NK-92 (cell line): Measurements from ENCODE around the gene CDH26.
"Not testable (repeated sequence)": the region's sequence is repeated elsewhere in the genome, so short reads cannot be mapped to it uniquely, and the experiment has no call there.

Experiments used
- DNase-seq: peaks from one replicate; lab custom pipeline; 2025; ENCODE audit not compliant: unreplicated experiment; lab: John Stamatoyannopoulos, UW

Gene CDH26

DNA sequence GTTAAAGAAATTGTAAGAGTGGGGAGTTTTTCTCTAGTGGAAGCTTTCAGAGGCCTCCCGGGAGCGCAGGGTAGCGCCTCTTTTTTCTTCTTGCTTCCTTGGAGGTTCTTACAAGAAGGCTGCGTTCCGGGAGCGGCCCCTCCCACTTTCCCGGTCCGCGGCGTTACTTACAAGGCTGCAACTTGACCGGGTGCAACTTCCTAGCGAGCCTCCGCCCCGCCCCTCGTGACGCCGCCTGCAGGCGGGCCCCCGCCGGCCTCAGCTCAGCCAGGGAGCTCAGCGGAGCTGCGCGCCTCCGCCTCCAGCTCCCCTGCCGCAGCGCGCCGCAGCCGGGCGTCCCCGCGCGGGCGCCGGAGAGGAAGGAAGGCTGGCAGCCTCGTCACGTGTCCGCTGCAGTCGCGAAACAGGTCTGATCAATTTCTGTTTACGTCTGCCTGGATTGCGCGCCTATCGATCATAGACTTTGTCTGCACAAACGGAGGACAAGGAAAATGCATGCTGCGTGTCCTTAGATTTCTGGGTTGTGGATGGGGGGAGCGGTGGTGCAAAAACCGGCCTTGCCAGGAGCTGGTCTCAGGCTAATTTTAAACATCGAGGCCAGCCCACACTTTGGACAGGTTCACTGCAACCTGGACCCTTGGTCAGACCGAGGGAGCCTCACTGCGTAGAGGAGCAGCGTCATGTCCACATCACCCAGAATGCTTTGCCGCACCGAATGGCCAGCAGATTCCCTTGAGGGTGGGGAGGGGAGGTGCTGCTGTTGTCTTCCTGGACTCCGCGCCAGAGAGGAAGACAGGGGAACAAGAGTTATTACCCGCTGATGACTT, 17.9 kb upstream of the CDH26 start, which contains the start of the genes FAM217B and PPP1R3D:
TSS of gene FAM217B (plus strand) at position 261 of the 827 bp plus-strand sequence. CDS start 3,555 bp downstream, outside the sequence.
TSS of gene PPP1R3D (minus strand) at position 177 of the 827 bp plus-strand sequence. CDS start 374 bp downstream, outside the sequence.
- DNase-seq: no peak

DNA sequence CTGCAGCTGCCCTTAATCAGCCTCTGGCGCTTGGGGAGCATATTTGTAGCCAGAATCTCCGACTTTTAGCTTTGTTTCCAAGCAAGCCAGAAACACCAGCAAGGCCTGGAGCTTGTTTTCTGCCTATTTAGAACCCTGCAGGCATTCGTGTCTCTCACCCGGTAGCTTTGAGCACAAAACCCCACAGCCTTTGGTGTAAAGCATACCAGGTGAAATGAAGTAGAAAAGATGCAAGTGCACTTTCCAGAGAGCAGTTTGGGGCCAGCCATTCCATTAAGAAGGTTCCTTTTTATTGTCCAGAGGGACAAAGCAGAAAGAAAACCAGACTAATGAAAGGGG, 17.3 kb upstream of the CDH26 start:
- no peak for DNase-seq

DNA sequence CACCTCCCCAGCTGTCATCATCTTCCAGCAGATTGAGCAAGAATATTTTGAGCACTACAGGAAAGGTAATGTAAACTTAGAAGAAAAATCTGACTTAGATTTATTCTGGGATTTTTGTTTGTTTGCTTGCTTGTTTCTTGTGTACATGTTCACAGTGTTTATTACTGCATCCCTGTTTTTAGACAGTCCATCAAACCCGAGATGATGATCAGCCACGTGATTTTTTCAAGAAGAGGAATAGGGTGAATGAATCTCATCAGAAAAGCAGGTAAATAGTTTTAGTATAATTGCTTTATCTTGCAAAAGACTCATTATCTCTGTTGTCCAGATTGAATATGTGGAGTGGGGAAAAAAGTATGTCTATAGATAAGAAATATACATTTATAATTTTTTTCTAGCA, 16.0 kb upstream of the CDH26 start:
- DNase-seq: no peak

DNA sequence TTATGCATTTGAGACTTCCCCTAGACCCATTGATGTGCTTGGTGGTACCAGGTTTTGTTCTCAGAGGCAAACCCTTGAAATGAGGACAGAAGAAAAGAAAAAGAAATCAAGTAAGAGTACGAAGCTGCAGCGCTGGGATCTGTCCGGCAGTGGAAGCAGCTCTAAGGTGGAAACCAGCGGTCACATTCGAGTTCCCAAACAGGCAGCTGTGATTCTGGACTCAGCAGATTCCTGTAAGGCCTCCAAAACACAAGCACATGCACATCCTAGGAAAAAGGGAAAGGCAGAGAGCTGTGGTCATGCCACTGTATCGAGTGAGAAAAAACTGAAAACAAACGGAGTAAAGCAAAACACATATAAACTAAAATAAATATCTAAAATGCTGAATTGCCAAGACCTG, 13.5 kb upstream of the CDH26 start:
- no peak for DNase-seq

DNA sequence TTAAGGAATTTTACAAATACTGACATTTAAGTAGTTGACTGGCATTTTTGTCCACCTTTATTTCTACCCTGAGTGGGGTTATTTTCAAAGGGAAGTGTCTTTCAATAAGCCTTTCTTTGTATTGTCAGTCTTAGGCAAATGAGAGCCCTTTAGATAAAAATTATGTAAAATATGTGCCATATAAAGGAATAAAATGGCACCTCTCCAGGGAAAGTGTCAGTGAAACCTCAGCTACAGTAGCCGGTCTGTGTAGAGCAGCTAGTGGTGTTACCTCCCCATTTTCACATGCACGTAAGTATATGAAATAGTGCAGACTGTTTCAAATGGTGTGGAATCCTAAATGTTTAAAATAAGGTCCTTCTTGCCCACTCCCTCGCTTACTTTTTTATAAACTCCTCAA, 13.0 kb upstream of the CDH26 start:
- no peak for DNase-seq

DNA sequence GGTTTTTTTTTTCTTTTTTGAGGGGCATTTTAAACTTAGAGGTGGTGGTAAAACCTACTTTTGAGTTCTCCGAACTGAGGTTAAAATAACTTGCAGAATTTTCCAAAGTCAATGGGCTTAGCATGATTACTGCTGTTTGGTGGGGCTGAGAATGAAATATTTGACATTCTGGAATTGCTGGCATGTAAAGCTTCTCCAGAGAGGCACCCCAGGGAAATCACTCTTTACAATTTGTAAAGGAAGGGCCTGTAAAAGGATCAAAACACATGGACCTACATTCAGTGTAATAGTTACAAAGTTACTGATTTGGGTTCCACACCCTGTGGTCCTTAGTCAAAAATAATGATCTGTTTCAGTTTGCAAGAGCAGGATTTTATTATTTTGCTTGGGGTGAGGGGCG, 12.5 kb upstream of the CDH26 start:
- no peak for DNase-seq

DNA sequence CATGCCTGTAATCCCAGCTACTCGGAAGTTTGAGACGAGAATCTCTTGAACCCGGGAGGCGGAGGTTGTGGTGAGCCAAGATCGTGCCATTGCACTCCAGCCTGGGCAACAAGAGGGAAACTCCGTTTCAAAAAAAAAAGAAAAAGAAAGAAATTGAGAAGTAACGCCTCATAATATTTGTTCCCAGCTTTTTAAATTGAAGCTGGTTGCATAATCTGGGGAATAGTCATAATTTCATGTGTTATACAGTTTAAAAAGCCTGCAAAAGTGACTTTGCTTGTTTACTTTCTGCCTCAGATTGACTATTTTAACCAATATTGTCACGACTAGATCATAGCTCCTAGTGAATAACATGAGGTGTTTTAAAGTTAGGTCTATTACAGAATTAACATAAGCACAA, 10.8 kb upstream of the CDH26 start:
- DNase-seq: no peak

DNA sequence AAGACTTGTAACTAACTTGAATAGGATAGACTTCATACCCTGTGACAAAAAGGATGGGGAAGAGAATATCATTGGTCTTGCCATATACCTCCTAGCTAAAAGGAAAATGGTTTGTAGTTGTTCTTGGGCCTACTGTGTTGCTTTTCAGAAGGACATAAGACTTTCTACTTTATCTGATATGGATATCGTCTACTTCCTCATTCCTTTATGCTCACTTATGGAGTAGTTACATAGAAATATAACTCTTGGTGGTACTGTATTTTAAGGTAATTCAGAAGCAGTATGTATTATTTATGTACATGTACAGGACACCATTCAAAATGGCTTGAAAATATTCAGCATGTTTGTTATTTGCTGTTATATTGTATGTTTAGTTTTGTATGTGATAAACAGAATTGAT, 10.0 kb upstream of the CDH26 start:
- no peak for DNase-seq

DNA sequence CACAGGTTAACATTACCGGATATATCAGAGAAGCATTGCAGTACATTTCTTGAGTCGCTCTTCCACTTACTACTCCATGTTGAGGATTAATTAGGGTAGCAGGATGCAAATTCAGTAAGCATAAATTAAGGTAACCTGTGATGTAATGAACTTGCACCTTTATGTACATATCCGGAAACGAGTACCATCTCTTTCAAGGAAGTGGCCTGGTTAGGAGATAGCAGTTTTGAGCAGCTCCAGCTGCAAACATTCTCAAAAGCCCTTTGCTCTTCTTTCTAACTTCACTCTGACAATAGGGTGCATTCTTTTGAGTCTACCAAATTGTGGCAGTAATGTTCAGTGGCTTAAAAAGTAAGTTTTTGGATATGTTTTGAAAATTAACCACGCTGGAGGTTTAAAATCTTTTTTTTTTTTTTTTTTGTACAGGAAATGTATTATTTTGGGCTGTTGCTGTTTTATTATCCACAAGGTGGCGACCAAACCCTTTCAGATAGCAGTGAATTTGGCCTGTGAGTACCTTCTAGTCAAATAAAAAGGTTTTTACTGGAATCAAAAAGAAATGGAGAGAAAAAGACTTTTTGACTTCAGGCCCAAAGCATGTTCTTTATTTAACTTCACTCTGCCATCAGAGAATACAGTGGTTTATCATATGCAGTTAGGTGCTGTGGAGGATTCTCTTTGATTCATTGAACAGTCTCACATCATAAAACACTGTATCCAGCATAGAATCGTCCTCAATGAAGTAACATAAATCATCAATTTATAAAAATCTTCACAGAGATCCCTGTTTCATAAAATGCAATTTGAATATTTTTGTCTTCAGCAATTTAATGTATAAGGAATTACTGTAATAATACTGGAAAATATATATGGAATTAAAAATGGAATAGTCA, 9.1 kb upstream of the CDH26 start:
- DNase-seq: no peak

DNA sequence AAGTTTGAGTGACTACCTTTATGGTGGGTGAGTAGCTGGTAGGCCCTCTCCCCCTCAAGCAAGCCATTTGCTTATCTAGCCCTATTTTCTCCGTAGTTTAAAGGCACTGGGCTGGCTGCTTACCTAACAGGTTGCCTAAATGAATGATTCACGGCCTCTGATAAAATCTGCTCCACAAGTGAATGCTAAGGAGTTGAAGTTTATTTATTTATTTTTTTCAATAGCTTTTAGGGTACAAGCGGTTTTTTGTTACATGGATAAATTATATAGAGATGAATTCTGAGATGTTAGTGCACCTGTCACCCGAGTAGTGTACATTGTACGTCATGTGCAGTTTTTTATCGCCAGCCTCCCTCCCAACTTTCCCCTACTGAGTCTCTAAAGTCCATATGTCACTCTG, 8.3 kb upstream of the CDH26 start:
- DNase-seq: no peak

DNA sequence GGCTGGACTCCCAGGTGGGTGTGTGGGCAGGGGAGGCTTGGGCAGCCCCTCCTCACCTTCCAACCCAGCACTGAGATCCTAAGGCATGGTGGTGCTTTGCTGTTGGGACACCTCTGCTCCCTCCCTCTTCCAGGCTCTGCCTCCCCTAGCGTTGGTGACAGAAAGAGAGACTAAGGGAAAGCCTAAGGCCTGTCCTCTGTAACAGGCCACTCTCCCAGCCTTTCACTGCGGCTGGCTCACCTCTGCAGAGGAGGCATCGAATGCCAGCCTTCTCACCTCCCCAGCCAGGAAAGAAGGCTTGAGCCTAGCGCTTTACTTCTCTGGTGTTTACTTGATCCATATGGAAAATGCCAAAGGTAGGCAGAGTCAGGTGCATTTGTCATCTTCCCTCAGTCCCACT, 3.5 kb upstream of the CDH26 start:
- DNase-seq: no peak

DNA sequence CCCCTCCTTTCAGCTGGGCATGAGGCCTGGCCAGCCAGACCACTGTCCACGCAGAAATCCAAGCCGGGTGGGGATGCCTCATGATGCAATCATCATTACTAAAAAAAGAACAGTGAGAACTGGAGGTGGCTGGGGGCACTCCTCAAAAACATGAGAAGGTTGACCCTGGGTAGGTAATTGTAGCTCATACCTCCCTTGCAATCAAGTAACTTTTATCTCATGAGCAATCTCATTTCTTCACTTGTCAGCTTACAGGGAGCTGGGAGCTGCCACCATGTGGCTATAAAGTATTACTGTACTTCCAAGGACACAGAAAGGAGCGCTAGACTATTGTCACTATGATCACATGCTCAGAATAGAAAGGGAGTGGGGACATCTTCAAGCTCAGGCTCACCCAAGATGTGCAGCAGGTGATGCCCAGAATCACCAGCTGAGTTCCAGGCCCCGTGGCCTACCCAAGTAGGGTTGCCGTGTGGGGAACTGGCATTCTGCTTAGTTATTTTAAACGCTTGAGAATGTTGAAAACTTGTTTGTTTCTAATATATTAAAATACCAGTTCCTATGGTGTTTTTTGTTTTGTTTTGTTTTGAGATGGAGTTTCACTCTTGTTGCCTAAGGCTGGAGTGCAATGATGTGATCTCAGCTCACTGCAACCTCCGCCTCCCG, 3.0 kb upstream of the CDH26 start:
- DNase-seq: no peak

DNA sequence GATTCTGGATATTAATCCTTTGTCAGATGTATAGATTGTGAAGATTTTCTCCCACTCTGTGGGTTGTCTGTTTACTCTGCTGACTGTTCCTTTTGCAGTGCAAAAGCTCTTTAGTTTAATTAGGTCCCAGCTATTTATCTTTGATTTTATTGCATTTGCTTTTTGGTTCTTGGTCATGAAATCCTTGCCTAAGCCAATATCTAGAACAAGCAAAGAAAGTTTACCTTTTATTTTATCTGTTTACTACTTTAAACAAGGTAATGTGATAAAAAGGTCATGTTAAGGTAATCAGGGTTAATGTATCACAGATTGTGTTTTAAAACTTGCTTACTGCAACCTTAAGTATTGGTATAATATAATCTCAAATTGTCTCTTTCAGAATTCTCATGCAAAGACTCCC, 655 bp upstream of the CDH26 start:
- DNase-seq: not testable (repeated sequence)

DNA sequence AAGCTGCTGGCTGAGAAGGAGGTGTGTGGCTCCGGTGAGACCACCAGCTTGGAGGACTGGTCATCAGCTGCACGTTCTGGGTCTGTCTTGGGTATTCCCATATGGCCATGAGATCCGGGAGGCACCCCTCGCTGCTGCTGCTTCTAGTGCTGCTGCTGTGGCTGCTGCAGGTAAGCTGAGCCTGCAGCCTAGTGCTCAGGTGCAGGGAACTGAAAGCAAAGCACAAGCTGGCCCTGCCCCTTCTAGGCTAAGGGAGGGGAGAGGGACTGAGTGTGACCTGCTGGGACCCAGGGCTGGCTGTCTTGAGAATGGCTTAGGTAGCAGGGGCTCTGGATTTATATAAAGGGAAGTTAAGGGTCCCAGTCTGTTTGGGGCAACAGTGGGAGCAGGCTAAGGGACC, 403 bp downstream of the CDH26 start:
- DNase-seq: no peak

DNA sequence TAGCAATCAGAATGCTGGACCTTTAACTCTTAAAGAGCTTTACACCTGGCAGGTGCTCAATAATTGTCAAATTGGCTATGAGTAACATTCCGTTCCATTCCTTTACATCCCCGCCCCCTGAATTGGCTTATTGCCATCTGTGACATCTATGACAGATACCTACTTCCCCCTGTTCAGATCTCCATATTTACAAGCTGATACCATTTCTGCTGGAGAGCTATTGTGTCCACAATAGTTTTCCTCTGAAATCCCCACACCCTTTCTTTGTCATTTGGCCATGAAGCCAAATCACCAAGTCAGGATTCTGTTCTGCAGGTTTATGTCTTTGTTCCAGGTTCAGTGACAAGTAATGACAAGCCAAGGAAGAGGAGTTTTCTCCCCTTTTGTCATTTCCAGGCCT, 3.2 kb downstream of the CDH26 start:
- no peak for DNase-seq

DNA sequence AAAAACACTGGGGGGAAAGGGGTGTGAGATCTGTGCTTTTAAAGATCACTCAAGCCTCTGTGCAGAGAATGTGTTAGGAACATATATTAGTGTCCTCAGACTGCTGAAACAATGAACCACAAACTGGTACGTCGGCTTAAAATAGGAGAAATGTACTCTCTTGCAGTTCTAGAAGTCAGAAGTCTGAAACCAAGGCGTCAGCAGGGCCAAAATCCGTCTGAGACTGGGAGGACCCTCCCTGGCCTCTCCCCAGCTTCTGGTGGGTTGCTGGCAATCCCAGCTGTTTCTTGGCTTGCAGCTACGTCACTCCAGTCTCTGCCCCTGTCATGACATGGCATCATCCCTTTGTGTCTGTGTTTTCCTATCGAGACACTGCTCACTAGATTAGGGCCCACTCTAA, 3.9 kb downstream of the CDH26 start:
- DNase-seq: no peak

DNA sequence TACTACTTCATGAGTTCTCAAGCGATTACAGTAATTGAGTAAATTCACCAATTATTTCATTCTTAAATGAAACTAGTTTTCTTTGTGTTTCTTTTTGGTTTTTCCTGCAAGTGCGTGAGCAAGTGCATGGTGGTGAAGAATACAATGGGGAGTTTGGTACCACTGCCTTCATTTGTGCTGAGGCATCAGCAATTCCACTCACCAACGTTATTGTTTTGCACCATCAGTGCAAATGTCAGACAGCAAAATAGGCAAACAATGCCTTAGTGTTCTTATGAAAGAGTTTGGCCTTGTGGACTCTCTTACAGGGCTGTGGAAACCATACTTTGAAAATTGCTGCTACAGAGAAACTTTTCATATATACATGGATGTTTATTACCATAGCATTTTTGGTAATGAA, 8.2 kb downstream of the CDH26 start:
- DNase-seq: no peak

DNA sequence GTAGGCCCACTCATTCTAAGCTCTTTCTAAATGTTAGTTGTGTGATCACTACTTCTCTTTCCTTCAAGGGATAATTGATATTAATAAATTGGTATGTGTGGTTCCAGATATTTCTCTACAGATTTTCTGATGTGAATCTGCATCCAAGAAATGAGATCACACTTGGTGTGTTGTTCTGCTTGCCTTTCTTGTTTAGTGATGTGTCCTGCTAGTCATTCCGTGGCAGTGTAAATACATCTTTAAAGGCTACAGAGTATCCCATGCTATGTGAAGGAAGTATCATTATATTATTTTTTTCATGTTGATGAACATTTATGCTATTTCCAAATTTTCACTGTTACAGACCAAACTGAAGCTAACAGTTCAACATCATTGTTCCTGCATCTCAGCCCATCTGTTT, 13.2 kb downstream of the CDH26 start:
- DNase-seq: no peak

DNA sequence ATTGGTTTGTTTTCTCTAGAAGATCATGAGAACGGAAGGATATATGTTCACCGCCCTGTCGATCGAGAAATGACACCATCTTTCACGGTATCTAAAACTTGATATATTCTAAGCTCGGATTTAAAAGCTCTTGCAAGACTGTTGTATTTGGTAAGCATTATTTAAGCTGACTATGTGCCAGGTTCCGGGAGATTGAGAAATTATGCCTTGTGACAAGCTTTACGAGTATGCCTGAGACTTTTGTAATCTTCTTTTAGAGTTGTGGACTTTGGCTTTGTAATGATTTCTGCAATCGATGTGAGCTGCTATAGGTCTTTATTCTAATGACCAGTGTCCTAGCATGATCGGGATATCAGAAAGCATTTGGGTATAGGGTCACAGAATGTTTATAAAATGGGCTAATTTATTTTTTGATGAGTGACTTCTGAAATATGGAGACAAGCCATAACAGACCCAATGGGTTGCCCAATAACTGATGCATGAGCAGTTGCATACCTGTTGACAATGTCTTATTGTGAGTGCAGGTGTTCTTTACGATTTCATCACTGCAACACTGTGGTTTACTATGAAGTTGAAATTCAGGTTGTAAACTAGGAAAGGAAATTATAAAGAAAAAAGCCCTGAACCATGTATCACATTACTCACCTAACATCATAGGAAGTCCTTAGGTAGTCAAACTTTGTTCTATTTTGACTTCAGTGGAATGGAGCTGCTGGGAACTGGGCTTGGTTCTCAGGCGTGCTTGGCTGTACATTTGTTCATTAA, 14.0 kb downstream of the CDH26 start:
- DNase-seq: no peak

DNA sequence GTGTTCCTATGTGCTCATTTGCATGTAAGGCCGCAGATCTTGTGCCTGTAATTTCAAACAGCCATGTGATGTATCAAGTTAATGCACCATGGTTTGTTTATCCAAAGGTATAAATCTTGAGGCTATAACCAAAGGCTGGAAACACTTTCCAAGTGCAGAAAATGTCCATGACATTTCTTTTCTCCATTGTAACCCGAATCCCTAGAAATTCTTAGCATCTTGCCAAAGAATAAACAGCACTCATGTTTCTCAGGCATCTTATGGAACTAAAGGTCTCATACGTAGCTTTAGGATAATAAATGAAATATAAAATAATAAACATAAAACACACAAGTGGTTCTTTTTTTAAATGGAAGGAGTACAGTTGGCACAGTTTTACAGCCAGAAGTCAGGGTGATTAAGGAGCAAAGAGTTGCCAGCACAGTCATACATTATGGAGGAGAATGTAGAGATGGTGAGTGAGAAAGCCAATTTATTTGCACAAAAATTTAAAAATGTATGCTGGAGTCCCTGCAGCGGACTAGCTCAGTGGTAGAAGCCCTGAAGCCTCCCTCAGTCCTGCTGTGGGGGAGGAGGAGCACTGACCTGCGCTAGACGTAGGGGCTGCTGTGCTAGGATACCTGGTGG, 18.0 kb downstream of the CDH26 start:
- DNase-seq: no peak
